Endodermal cell (in vitro differentiated cells): Measurements from ENCODE around the gene C19orf47. TPM values are rescaled to one million over a fixed set of nuclear protein-coding genes. Genes with fewer than 3 reads are reported as not detected.

Experiments
- DNase-seq: peaks from one replicate; pipeline ENCODE4 v3.0.0-alpha.2; 2017
- H3K27ac ChIP-seq: 2 replicates; pipeline ENCODE4 v1.5.1; 2013; ENCODE audit warnings: mild to moderate bottlenecking, low read depth, low read length, moderate library complexity
- H3K27me3 ChIP-seq: 2 replicates; pipeline ENCODE4 v1.6.1; 2013; ENCODE audit warnings: mild to moderate bottlenecking, low read length, moderate library complexity; ENCODE audit not compliant: insufficient read depth, control insufficient read depth, poor library complexity, severe bottlenecking
- H3K36me3 ChIP-seq: 2 replicates; pipeline ENCODE4 v1.7.0; 2013; ENCODE audit warnings: mild to moderate bottlenecking, low read length, moderate library complexity; ENCODE audit not compliant: control insufficient read depth, insufficient read depth
- H3K4me1 ChIP-seq: one replicate; pipeline ENCODE4 v1.7.0; 2013; ENCODE audit warnings: low read length; ENCODE audit not compliant: control insufficient read depth, insufficient read depth
- H3K4me3 ChIP-seq: 2 replicates; pipeline ENCODE4 v1.5.1; 2013; ENCODE audit warnings: mild to moderate bottlenecking, low read length, moderate library complexity
- H3K9ac ChIP-seq: 2 replicates; pipeline ENCODE4 v1.6.1; 2013; ENCODE audit warnings: mild to moderate bottlenecking, low read length, moderate library complexity; ENCODE audit not compliant: poor library complexity, severe bottlenecking; ENCODE audit errors: extremely low read depth
- H3K9me3 ChIP-seq: 2 replicates; pipeline ENCODE4 v1.6.1; 2013; ENCODE audit warnings: mild to moderate bottlenecking, low read length, moderate library complexity; ENCODE audit not compliant: control insufficient read depth
- H3K27ac Mint-ChIP-seq: 2 replicates; pipeline ENCODE4 v1.8.0; 2020; ENCODE audit warnings: mixed read lengths
- H3K27me3 Mint-ChIP-seq: 2 replicates; pipeline ENCODE4 v1.8.0; 2021; ENCODE audit warnings: mild to moderate bottlenecking, mixed read lengths; ENCODE audit not compliant: insufficient read depth
- H3K36me3 Mint-ChIP-seq: 2 replicates; pipeline ENCODE4 v1.8.0; 2020; ENCODE audit warnings: low read depth, mixed read lengths
- H3K4me1 Mint-ChIP-seq: 2 replicates; pipeline ENCODE4 v1.8.0; 2020; ENCODE audit warnings: mixed read lengths
- H3K4me3 Mint-ChIP-seq: 2 replicates; pipeline ENCODE4 v1.8.0; 2020; ENCODE audit warnings: mild to moderate bottlenecking, moderate library complexity, mixed read lengths
- H3K9me3 Mint-ChIP-seq: 2 replicates; pipeline ENCODE4 v1.8.0; 2020; ENCODE audit warnings: mild to moderate bottlenecking, mixed read lengths
- WGBS, 2 experiments: methylation state at CpG; one replicate each; pipeline versions ENCODE4 v1.1.5 to v1.1.7; 2013; ENCODE audit warnings: missing lambda C conversion rate in 2 of 2, mixed read lengths in 1 of 2; ENCODE audit not compliant: insufficient coverage in 1 of 2, insufficient read length in 1 of 2; 5-methylcytosine and 5-hydroxymethylcytosine counted together
- total RNA-seq, 2 donors: library from RNA; stranded (reverse); fragmentation: NEBNext Ultra II Directional in 1 of 2; extraction: Animal tissue kit (Norgen Biotek cat#: 25700) in 1 of 2; gene quantifications; 2 replicates in 1 of 2; 3 replicates in 1 of 2; pipeline ENCODE4 v1.2.1, GENCODE V29; 2021
- TF ChIP-seq, protein P1 (sequence below): fragments of 200-600 bp; sonication (generic); conservative IDR thresholded peaks from 2 replicates; pipeline ENCODE4 v1.5.0; 2021; ENCODE audit warnings: antibody characterized with exemption, mild to moderate bottlenecking

The C19orf47 gene
- total RNA-seq, 2 donors from 2014 or later: 15.6 to 18.1 TPM

DNA sequence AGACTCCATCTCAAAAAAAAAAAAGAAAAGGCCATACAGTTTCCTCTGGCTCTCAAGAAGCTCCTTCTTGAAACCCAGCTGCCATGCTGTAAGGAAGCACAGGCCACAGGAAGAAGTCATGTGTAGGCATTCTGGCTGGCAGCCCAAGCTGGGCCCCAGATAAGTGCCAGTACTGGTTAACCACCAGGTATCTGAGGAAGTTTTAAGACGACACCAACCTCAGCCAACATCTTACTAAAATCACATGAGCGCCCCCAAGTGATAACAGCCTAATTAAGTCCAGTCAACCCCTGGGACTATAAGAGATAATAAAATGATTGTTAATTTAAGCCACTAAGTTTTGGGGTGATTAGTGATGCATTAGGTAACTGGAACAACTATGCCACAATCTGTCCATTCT lies 35.7 kb downstream of the C19orf47 start:
- peaks cover 4% of the 10 kb centered on the region for H3K36me3 Mint-ChIP-seq
- no peaks in the 10 kb centered on the region for H3K4me1 Mint-ChIP-seq
- no peaks in the 10 kb centered on the region for H3K27me3 Mint-ChIP-seq
- Histone ChIP-seq H3K27ac (no peak overlapping the region), H3K36me3 (peaks cover 9% of the 10 kb centered on the region), H3K9me3 (no peaks in the 10 kb centered on the region), H3K27me3 (no peaks in the 10 kb centered on the region), H3K4me1 (no peaks in the 10 kb centered on the region), H3K4me3 (no peak overlapping the region), H3K9ac (no peak overlapping the region)
- DNase-seq: no peak
- H3K27ac Mint-ChIP-seq: no peak overlapping the region
- no peak overlapping the region for H3K4me3 Mint-ChIP-seq
- TF ChIP-seq, protein P1, sequence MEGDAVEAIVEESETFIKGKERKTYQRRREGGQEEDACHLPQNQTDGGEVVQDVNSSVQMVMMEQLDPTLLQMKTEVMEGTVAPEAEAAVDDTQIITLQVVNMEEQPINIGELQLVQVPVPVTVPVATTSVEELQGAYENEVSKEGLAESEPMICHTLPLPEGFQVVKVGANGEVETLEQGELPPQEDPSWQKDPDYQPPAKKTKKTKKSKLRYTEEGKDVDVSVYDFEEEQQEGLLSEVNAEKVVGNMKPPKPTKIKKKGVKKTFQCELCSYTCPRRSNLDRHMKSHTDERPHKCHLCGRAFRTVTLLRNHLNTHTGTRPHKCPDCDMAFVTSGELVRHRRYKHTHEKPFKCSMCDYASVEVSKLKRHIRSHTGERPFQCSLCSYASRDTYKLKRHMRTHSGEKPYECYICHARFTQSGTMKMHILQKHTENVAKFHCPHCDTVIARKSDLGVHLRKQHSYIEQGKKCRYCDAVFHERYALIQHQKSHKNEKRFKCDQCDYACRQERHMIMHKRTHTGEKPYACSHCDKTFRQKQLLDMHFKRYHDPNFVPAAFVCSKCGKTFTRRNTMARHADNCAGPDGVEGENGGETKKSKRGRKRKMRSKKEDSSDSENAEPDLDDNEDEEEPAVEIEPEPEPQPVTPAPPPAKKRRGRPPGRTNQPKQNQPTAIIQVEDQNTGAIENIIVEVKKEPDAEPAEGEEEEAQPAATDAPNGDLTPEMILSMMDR: peak; percentile 38
- no peaks in the 10 kb centered on the region for H3K9me3 Mint-ChIP-seq
- WGBS, 2 experiments: no CpG with 5 or more reads among the region's 2 CpGs

DNA sequence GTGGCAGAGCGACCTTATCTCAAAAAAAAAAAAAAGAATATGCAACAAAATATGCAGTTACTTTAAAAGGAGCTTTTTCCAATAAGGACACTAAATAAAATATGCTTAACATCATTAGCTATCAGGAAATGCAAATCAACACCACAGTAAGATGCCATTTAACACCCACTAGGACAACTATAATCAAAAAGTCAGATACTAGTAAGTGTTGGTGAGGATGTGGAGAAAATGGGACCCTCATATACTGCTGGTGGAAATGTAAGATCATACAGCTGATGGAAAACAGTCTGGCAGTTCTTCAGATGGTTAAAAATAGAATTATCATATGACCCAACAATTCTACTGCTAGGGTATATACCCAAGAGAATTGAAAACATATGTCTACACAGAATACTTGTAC lies 38.5 kb downstream of the C19orf47 start:
- no peak overlapping the region for H3K27ac Mint-ChIP-seq
- Histone ChIP-seq H3K27ac (no peak overlapping the region), H3K36me3 (no peaks in the 10 kb centered on the region), H3K4me1 (no peaks in the 10 kb centered on the region), H3K9me3 (no peaks in the 10 kb centered on the region), H3K9ac (no peak overlapping the region), H3K27me3 (no peaks in the 10 kb centered on the region), H3K4me3 (no peak overlapping the region)
- TF ChIP-seq, protein P1: no peak
- H3K36me3 Mint-ChIP-seq: no peaks in the 10 kb centered on the region
- DNase-seq: no peak
- WGBS, 2 experiments: 83 to 100% methylated on average over 1 of the region's 1 CpG
- H3K27me3 Mint-ChIP-seq: no peaks in the 10 kb centered on the region
- H3K4me3 Mint-ChIP-seq: no peak overlapping the region
- no peaks in the 10 kb centered on the region for H3K4me1 Mint-ChIP-seq
- H3K9me3 Mint-ChIP-seq: no peaks in the 10 kb centered on the region

DNA sequence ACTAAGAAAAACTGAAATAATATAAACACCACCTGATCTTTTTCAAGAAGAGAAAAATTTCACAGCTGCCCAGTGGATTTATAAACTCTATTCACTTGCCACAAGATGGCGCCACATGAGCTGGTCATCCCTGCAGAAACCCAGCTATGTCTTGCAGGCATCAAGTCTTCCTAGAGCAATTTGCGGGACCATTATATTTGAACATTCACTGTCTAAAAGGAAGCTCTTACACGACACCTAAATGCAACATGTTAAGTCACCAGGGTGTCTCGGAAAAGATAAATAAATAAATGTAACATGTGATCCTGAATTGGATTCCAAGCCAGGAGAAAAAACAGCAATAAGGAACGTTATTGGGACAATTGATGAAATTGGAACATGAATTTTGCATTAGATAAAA lies 42.8 kb downstream of the C19orf47 start:
- DNase-seq: peak; percentile 88
- no peaks in the 10 kb centered on the region for H3K36me3 Mint-ChIP-seq
- no peak overlapping the region for H3K27ac Mint-ChIP-seq
- no peaks in the 10 kb centered on the region for H3K4me1 Mint-ChIP-seq
- no peak overlapping the region for H3K4me3 Mint-ChIP-seq
- H3K4me3 ChIP-seq: no peak overlapping the region
- no peak overlapping the region for H3K9ac ChIP-seq
- TF ChIP-seq, protein P1: peak; percentile 91
- no peaks in the 10 kb centered on the region for H3K9me3 Mint-ChIP-seq
- H3K27me3 ChIP-seq: no peaks in the 10 kb centered on the region
- WGBS, 2 experiments: 26 to 34% methylated on average over 5 of the region's 5 CpGs
- H3K4me1 ChIP-seq: no peaks in the 10 kb centered on the region
- H3K9me3 ChIP-seq: no peaks in the 10 kb centered on the region
- no peak overlapping the region for H3K27ac ChIP-seq
- H3K36me3 ChIP-seq: no peaks in the 10 kb centered on the region
- no peaks in the 10 kb centered on the region for H3K27me3 Mint-ChIP-seq
